H1 (cell line): ENCODE results near the gene NRIP3. TPM values are rescaled to one million over a fixed set of nuclear protein-coding genes. Genes with fewer than 3 reads are reported as not detected.

Source experiments
- EZH2 ChIP-seq: fragments of 200-600 bp; sonication (generic); IDR thresholded peaks from 2 replicates; pipeline ENCODE4 v1.7.1; 2012; ENCODE audit warnings: low read depth, mild to moderate bottlenecking, moderate library complexity, low read length, inconsistent platforms; ENCODE audit not compliant: severe bottlenecking
- GABPA ChIP-seq: IDR thresholded peaks from 2 replicates; pipeline ENCODE4 v1.6.1; 2011; ENCODE audit warnings: mild to moderate bottlenecking, low read length, moderate library complexity, borderline replicate concordance; ENCODE audit not compliant: insufficient read depth
- HDAC6 ChIP-seq: IDR thresholded peaks from one replicate; pipeline ENCODE4 v1.7.1; 2012; ENCODE audit warnings: low read depth, mild to moderate bottlenecking, inconsistent platforms, low read length, moderate library complexity
- JUN ChIP-seq: IDR thresholded peaks from 2 replicates; pipeline ENCODE4 v1.6.1; 2011; ENCODE audit warnings: low read depth, mild to moderate bottlenecking, improper control_type of control experiment, low read length
- KDM5A ChIP-seq: fragments of 200-600 bp; IDR thresholded peaks from 2 replicates; pipeline ENCODE4 v1.7.1; 2012; ENCODE audit warnings: mild to moderate bottlenecking, low read length, inconsistent platforms, mixed read lengths
- SIN3A ChIP-seq, 2 experiments: IDR thresholded peaks in 1 of 2; conservative IDR thresholded peaks in 1 of 2; 2 replicates each; pipeline ENCODE4 v1.6.1; 2011 to 2012; ENCODE audit warnings: low read length in 2 of 2, improper control_type of control experiment in 1 of 2, low read depth in 1 of 2, mild to moderate bottlenecking in 1 of 2
- SP2 ChIP-seq: IDR thresholded peaks from 2 replicates; pipeline ENCODE4 v1.6.1; 2012; ENCODE audit warnings: mild to moderate bottlenecking, low read length, inconsistent platforms
- SP4 ChIP-seq: IDR thresholded peaks from 2 replicates; pipeline ENCODE4 v1.6.1; 2012; ENCODE audit warnings: low read length, inconsistent platforms
- SUZ12 ChIP-seq: fragments of 200-600 bp; sonication (generic); IDR thresholded peaks from 2 replicates; pipeline ENCODE4 v1.6.1; 2012; ENCODE audit warnings: mild to moderate bottlenecking, inconsistent platforms, low read length, moderate library complexity, mixed read lengths
- YY1 ChIP-seq: IDR thresholded peaks from 2 replicates; pipeline ENCODE4 v1.6.1; 2011; ENCODE audit warnings: low read depth, mild to moderate bottlenecking, low read length
- polyA plus RNA-seq, 7 experiments: library from polyadenylated mRNA; depleted of rRNA in 3 of 7; stranded (reverse) in 5 of 7; unstranded in 2 of 7; fragments of >200 nt in 5 of 7; fragments of 200-250 nt in 2 of 7; gene quantifications; 1 replicate in 5 of 7; 2 replicates in 1 of 7; 4 replicates in 1 of 7; pipeline versions ENCODE4 v1.2.1 to v1.2.3, GENCODE V29; 2011 to 2013; ENCODE audit warnings: missing spikeins in 2 of 7, mixed read lengths in 2 of 7
- total RNA-seq: library from RNA; stranded (reverse); fragmentation: NEBNext Ultra II Directional; extraction: Animal tissue kit (Norgen Biotek cat#: 25700); gene quantifications from 2 replicates; pipeline ENCODE4 v1.2.1, GENCODE V29; 2021
- TF ChIP-seq, protein P1 (sequence below): fragments of 300-600 bp; sonication (generic); IDR thresholded peaks from 2 replicates; pipeline ENCODE4 v1.7.1; 2012; ENCODE audit warnings: low read length, moderate library complexity, mild to moderate bottlenecking, inconsistent platforms; ENCODE audit not compliant: insufficient replicate concordance
- TF ChIP-seq, protein P2 (sequence below): IDR thresholded peaks from 2 replicates; pipeline ENCODE4 v1.6.1; 2012; ENCODE audit warnings: inconsistent platforms

The NRIP3 gene
- total and polyA plus RNA-seq, 2 of the 8 experiments (the other 6 are each of a cell fraction or from before 2014, with no cell fraction given) = 3.9 to 7.1 TPM

DNA sequence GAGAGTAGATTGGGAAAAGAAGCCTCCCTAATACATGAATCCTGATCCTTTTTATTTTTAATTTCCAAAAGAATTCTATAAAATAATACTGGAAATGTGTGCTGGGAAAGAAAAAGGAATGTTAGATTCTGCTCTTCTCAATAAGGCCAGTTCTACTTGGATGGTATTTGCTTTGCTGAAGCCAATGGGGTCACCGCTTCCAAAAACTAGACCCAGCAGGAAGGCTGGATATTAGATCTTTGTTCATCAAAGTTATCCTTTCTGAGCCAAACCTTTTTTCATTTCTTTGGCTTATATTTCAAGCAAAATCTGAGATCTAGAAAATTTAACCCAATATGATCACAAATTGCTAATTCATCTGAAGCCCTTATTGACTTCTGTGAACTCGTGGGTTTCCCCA is 46.2 kb upstream of the NRIP3 start (continued):
- TF ChIP-seq, protein P1, sequence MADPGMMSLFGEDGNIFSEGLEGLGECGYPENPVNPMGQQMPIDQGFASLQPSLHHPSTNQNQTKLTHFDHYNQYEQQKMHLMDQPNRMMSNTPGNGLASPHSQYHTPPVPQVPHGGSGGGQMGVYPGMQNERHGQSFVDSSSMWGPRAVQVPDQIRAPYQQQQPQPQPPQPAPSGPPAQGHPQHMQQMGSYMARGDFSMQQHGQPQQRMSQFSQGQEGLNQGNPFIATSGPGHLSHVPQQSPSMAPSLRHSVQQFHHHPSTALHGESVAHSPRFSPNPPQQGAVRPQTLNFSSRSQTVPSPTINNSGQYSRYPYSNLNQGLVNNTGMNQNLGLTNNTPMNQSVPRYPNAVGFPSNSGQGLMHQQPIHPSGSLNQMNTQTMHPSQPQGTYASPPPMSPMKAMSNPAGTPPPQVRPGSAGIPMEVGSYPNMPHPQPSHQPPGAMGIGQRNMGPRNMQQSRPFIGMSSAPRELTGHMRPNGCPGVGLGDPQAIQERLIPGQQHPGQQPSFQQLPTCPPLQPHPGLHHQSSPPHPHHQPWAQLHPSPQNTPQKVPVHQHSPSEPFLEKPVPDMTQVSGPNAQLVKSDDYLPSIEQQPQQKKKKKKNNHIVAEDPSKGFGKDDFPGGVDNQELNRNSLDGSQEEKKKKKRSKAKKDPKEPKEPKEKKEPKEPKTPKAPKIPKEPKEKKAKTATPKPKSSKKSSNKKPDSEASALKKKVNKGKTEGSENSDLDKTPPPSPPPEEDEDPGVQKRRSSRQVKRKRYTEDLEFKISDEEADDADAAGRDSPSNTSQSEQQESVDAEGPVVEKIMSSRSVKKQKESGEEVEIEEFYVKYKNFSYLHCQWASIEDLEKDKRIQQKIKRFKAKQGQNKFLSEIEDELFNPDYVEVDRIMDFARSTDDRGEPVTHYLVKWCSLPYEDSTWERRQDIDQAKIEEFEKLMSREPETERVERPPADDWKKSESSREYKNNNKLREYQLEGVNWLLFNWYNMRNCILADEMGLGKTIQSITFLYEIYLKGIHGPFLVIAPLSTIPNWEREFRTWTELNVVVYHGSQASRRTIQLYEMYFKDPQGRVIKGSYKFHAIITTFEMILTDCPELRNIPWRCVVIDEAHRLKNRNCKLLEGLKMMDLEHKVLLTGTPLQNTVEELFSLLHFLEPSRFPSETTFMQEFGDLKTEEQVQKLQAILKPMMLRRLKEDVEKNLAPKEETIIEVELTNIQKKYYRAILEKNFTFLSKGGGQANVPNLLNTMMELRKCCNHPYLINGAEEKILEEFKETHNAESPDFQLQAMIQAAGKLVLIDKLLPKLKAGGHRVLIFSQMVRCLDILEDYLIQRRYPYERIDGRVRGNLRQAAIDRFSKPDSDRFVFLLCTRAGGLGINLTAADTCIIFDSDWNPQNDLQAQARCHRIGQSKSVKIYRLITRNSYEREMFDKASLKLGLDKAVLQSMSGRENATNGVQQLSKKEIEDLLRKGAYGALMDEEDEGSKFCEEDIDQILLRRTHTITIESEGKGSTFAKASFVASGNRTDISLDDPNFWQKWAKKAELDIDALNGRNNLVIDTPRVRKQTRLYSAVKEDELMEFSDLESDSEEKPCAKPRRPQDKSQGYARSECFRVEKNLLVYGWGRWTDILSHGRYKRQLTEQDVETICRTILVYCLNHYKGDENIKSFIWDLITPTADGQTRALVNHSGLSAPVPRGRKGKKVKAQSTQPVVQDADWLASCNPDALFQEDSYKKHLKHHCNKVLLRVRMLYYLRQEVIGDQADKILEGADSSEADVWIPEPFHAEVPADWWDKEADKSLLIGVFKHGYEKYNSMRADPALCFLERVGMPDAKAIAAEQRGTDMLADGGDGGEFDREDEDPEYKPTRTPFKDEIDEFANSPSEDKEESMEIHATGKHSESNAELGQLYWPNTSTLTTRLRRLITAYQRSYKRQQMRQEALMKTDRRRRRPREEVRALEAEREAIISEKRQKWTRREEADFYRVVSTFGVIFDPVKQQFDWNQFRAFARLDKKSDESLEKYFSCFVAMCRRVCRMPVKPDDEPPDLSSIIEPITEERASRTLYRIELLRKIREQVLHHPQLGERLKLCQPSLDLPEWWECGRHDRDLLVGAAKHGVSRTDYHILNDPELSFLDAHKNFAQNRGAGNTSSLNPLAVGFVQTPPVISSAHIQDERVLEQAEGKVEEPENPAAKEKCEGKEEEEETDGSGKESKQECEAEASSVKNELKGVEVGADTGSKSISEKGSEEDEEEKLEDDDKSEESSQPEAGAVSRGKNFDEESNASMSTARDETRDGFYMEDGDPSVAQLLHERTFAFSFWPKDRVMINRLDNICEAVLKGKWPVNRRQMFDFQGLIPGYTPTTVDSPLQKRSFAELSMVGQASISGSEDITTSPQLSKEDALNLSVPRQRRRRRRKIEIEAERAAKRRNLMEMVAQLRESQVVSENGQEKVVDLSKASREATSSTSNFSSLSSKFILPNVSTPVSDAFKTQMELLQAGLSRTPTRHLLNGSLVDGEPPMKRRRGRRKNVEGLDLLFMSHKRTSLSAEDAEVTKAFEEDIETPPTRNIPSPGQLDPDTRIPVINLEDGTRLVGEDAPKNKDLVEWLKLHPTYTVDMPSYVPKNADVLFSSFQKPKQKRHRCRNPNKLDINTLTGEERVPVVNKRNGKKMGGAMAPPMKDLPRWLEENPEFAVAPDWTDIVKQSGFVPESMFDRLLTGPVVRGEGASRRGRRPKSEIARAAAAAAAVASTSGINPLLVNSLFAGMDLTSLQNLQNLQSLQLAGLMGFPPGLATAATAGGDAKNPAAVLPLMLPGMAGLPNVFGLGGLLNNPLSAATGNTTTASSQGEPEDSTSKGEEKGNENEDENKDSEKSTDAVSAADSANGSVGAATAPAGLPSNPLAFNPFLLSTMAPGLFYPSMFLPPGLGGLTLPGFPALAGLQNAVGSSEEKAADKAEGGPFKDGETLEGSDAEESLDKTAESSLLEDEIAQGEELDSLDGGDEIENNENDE = no peak
- TF ChIP-seq EZH2 (no peak), SP2 (no peak), JUN (no peak), YY1 (no peak), GABPA (no peak), HDAC6 (no peak), SIN3A (conservative IDR thresholded peaks at IDR 0.05 in 1 of 2, IDR thresholded peaks at IDR 0.05 in 1 of 2; ENCODE audit: low read depth in 1 of 2, low read length in 2 of 2) (no peak), KDM5A (no peak), SUZ12 (no peak), SP4 (no peak)
- TF ChIP-seq, protein P2, sequence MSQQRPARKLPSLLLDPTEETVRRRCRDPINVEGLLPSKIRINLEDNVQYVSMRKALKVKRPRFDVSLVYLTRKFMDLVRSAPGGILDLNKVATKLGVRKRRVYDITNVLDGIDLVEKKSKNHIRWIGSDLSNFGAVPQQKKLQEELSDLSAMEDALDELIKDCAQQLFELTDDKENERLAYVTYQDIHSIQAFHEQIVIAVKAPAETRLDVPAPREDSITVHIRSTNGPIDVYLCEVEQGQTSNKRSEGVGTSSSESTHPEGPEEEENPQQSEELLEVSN = no peak
